Astrocyte (in vitro differentiated cells and primary cell): ENCODE results near the gene GATA2. TPM values are rescaled to one million over a fixed set of nuclear protein-coding genes. Genes with fewer than 3 reads are reported as not detected.

Experiments
- DNase-seq: peaks from one replicate; pipeline ENCODE4 v3.0.0-alpha.2; 2010; ENCODE audit warnings: low read depth
- FAIRE-seq: peaks from 2 replicates; lab custom pipeline; 2011; peaks lifted over from hg19 to GRCh38; lab: Jason Lieb, UNC
- H2AFZ ChIP-seq: 2 replicates; pipeline ENCODE4 v1.6.0; 2012; ENCODE audit warnings: low read depth, low read length, inconsistent platforms
- H3K27ac ChIP-seq: 2 replicates; pipeline ENCODE4 v1.5.1; 2011; ENCODE audit warnings: low read depth, low read length, inconsistent platforms
- H3K27me3 ChIP-seq: 2 replicates; pipeline ENCODE4 v1.6.0; 2011; ENCODE audit warnings: low read length, inconsistent platforms; ENCODE audit not compliant: insufficient read depth
- H3K36me3 ChIP-seq: 2 replicates; pipeline ENCODE4 v1.5.1; 2011; ENCODE audit warnings: low read length, inconsistent platforms; ENCODE audit not compliant: insufficient read depth
- H3K4me1 ChIP-seq: 2 replicates; pipeline ENCODE4 v1.5.1; 2011; ENCODE audit warnings: low read length, inconsistent platforms; ENCODE audit not compliant: insufficient read depth
- H3K4me2 ChIP-seq: 2 replicates; pipeline ENCODE4 v1.6.0; 2012; ENCODE audit warnings: low read length, inconsistent platforms
- H3K4me3 ChIP-seq: 2 replicates; pipeline ENCODE4 v1.5.1; 2011; ENCODE audit warnings: low read depth, mild to moderate bottlenecking, low read length, inconsistent platforms; ENCODE audit not compliant: insufficient read depth
- H3K79me2 ChIP-seq: 2 replicates; pipeline ENCODE4 v1.6.0; 2012; ENCODE audit warnings: mild to moderate bottlenecking, low read length, inconsistent platforms; ENCODE audit not compliant: insufficient read depth
- H3K9ac ChIP-seq: 2 replicates; pipeline ENCODE4 v1.6.0; 2012; ENCODE audit warnings: mild to moderate bottlenecking, low read length, inconsistent platforms
- H3K9me3 ChIP-seq: 2 replicates; pipeline ENCODE4 v1.5.1; 2012; ENCODE audit warnings: low read depth, mild to moderate bottlenecking, low read length, inconsistent platforms; ENCODE audit not compliant: insufficient read depth
- H4K20me1 ChIP-seq: 2 replicates; pipeline ENCODE4 v1.6.0; 2012; ENCODE audit warnings: low read length, inconsistent platforms; ENCODE audit not compliant: insufficient read depth
- H3K27ac Mint-ChIP-seq: one replicate; pipeline ENCODE4 v1.8.0; 2021; ENCODE audit warnings: mild to moderate bottlenecking, mixed read lengths; ENCODE audit not compliant: unreplicated experiment
- H3K27me3 Mint-ChIP-seq: one replicate; pipeline ENCODE4 v1.8.0; 2021; ENCODE audit warnings: low read depth, mixed read lengths; ENCODE audit not compliant: unreplicated experiment
- H3K36me3 Mint-ChIP-seq: one replicate; pipeline ENCODE4 v1.8.0; 2021; ENCODE audit warnings: low read depth, mixed read lengths; ENCODE audit not compliant: unreplicated experiment
- H3K4me1 Mint-ChIP-seq: one replicate; pipeline ENCODE4 v1.8.0; 2021; ENCODE audit warnings: low read depth, mixed read lengths; ENCODE audit not compliant: unreplicated experiment
- H3K4me3 Mint-ChIP-seq: one replicate; pipeline ENCODE4 v1.8.0; 2021; ENCODE audit warnings: mild to moderate bottlenecking, moderate library complexity, mixed read lengths; ENCODE audit not compliant: unreplicated experiment
- H3K9me3 Mint-ChIP-seq: one replicate; pipeline ENCODE4 v1.8.0; 2021; ENCODE audit warnings: mild to moderate bottlenecking, mixed read lengths; ENCODE audit not compliant: unreplicated experiment
- EZH2 ChIP-seq: IDR thresholded peaks from 2 replicates; pipeline ENCODE4 v1.6.1; 2012; ENCODE audit warnings: mild to moderate bottlenecking, low read length, inconsistent platforms; ENCODE audit not compliant: insufficient read depth
- total RNA-seq: library from RNA; stranded (reverse); gene quantifications from 2 replicates; pipeline ENCODE4 v1.2.1, GENCODE V29; 2021
- TF ChIP-seq, protein P1 (sequence below): IDR thresholded peaks from 2 replicates; pipeline ENCODE4 v1.5.1; 2011; ENCODE audit warnings: low read depth, mild to moderate bottlenecking, inconsistent platforms, low read length, moderate library complexity; ENCODE audit not compliant: insufficient read depth

GATA2 gene
- total RNA-seq, 1 donor from 2014 or later: 1.7 TPM

DNA sequence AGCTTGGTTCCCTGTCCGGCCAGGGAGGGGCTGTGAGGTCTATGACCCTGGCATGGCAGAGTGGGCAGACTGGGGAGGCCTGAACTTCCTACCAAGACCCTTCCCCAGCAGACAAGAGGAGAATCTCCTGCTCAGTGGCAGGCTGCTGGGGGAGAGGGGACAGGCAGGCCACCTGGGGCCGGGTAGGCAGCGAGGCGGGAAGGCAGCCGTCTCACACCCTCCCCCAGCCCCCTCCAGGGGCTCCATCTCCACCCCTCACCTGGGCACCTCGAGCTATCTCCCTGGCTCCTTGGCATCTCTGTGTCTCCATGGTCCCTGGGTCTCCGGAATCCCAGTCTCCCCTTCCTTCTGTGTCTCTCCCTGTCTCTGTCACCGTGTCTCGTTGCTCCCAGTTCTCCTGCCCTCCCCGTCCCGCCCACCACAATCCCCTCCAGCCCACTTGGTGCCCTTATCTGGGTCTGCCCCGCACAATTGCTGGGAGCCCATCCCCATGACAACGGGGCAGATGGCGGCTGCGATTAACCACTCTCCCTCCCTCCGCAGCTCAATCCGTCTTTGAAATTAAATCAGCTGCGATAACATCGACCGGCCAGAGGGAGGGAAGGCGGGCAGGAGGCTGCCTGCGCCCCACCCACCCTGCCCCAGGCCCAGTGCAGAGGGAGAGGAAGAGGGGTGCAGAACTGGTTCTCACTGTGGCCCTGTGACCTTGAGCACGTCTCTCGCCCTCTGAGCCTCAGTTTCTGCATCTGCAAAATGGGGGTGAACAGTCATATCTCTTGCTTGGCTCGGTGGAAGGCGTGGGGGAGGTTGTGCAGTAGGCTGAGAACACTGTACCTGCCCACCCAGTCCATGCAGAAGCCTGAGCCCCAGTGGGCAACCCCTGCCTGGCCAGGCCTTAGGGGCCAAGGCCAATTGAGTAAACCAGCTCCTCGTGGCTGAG, 36.0 kb downstream of the GATA2 start:
- Histone ChIP-seq H3K9me3 (no peaks in the 10 kb centered on the region), H3K27ac (no peak overlapping the region), H3K79me2 (no peaks in the 10 kb centered on the region), H3K4me3 (no peak overlapping the region), H2AFZ (no peak overlapping the region), H3K36me3 (no peaks in the 10 kb centered on the region), H3K27me3 (peaks cover 34% of the 10 kb centered on the region), H3K4me2 (no peak overlapping the region), H3K4me1 (no peaks in the 10 kb centered on the region), H4K20me1 (no peaks in the 10 kb centered on the region), H3K9ac (no peak overlapping the region)
- Mint-ChIP-seq H3K36me3 (peaks cover 3% of the 10 kb centered on the region), H3K27ac (no peak overlapping the region), H3K4me1 (no peaks in the 10 kb centered on the region), H3K27me3 (peaks cover 76% of the 10 kb centered on the region), H3K4me3 (no peak overlapping the region), H3K9me3 (peaks cover 3% of the 10 kb centered on the region)
- TF ChIP-seq, protein P1, sequence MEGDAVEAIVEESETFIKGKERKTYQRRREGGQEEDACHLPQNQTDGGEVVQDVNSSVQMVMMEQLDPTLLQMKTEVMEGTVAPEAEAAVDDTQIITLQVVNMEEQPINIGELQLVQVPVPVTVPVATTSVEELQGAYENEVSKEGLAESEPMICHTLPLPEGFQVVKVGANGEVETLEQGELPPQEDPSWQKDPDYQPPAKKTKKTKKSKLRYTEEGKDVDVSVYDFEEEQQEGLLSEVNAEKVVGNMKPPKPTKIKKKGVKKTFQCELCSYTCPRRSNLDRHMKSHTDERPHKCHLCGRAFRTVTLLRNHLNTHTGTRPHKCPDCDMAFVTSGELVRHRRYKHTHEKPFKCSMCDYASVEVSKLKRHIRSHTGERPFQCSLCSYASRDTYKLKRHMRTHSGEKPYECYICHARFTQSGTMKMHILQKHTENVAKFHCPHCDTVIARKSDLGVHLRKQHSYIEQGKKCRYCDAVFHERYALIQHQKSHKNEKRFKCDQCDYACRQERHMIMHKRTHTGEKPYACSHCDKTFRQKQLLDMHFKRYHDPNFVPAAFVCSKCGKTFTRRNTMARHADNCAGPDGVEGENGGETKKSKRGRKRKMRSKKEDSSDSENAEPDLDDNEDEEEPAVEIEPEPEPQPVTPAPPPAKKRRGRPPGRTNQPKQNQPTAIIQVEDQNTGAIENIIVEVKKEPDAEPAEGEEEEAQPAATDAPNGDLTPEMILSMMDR: no peak
- peak; percentile 34 for TF ChIP-seq EZH2
- FAIRE-seq: no peak
- no peak for DNase-seq

- Histone ChIP-seq H2AFZ (no peak overlapping the region), H3K4me2 (no peak overlapping the region), H3K79me2 (no peaks in the 10 kb centered on the region), H4K20me1 (no peaks in the 10 kb centered on the region), H3K4me1 (no peaks in the 10 kb centered on the region), H3K9ac (no peak overlapping the region), H3K4me3 (no peak overlapping the region), H3K36me3 (no peaks in the 10 kb centered on the region), H3K9me3 (no peaks in the 10 kb centered on the region), H3K27me3 (peaks cover 36% of the 10 kb centered on the region), H3K27ac (no peak overlapping the region)
- H3K27me3 Mint-ChIP-seq: peaks cover 80% of the 10 kb centered on the region
- H3K36me3 Mint-ChIP-seq: peaks cover 3% of the 10 kb centered on the region
- DNase-seq: no peak
- no peak overlapping the region for H3K27ac Mint-ChIP-seq
- H3K4me3 Mint-ChIP-seq: no peak overlapping the region
- H3K9me3 Mint-ChIP-seq: peaks cover 3% of the 10 kb centered on the region
- no peaks in the 10 kb centered on the region for H3K4me1 Mint-ChIP-seq
- FAIRE-seq: no peak
- no peak for TF ChIP-seq EZH2
- TF ChIP-seq, protein P1: no peak
Measured at GRCh38 chr3:128455786-128456748, 36.9 kb downstream of the GATA2 start.
